ENCODE measurements around the gene STAB2.

- TF ChIP-seq CTCF (IDR thresholded peaks at IDR 0.05) (no peak), EZH2 (IDR thresholded peaks at IDR 0.05) (no peak)
Measured at GRCh38 chr12:103680591-103681141, 93.6 kb downstream of the STAB2 start.

Measured in neural progenitor cell (in vitro differentiated cells).